ENCODE measurements around the gene APOC4.

The APOC4 gene

GRCh38 chr19:44905437-44906160 lies 36.4 kb upstream of the APOC4 start, which contains the start of gene APOE (continued):
- TF ChIP-seq KLF17 (tag by site-specific recombination; IDR thresholded peaks at IDR 0.05): 0 out of 2 replicates have a peak, but pooled peaks have one; percentile 19
- 0 out of 2 replicates have a peak, but pooled peaks have one; percentile 42 for TF ChIP-seq ZBTB20 (tag by site-specific recombination; IDR thresholded peaks at IDR 0.05)
- TF ChIP-seq SALL2 (tag by site-specific recombination; IDR thresholded peaks at IDR 0.05; ENCODE audit: borderline replicate concordance): no peak
- no peak for TF ChIP-seq ZFP41 (tag by site-specific recombination; IDR thresholded peaks at IDR 0.05; ENCODE audit: borderline replicate concordance)
- TF ChIP-seq ZNF19 (tag by site-specific recombination; IDR thresholded peaks at IDR 0.05; ENCODE audit: low read depth): no peak
- TF ChIP-seq GLI2 (tag by site-specific recombination; IDR thresholded peaks at IDR 0.05; ENCODE audit: borderline replicate concordance, low read depth): no peak
- TF ChIP-seq MZF1 (tag by site-specific recombination; IDR thresholded peaks at IDR 0.05; ENCODE audit: borderline replicate concordance): no peak
- no peak for TF ChIP-seq ZNF239 (tag by site-specific recombination; IDR thresholded peaks at IDR 0.05)
- no peak for TF ChIP-seq KLF7 (tag by site-specific recombination; IDR thresholded peaks at IDR 0.05; ENCODE audit: borderline replicate concordance)
- TF ChIP-seq KLF16 (tag by site-specific recombination; IDR thresholded peaks at IDR 0.05): no peak
- no peak for TF ChIP-seq MYNN (tag by site-specific recombination; IDR thresholded peaks at IDR 0.05; ENCODE audit: borderline replicate concordance)
- TF ChIP-seq OSR2 (tag by site-specific recombination; IDR thresholded peaks at IDR 0.05): no peak
- TF ChIP-seq ZNF2 (tag by site-specific recombination; IDR thresholded peaks at IDR 0.05): no peak
- no peak for TF ChIP-seq HOXC10 (CRISPR knock-in tag; IDR thresholded peaks at IDR 0.05)
- TF ChIP-seq SCRT1 (tag by site-specific recombination; IDR thresholded peaks at IDR 0.05; ENCODE audit: borderline replicate concordance): no peak
- TF ChIP-seq GLIS2 (tag by site-specific recombination; IDR thresholded peaks at IDR 0.05): peak; percentile 80
- TF ChIP-seq ZNF785 (tag by site-specific recombination; IDR thresholded peaks at IDR 0.05): no peak
- TF ChIP-seq SP3 (tag by site-specific recombination; IDR thresholded peaks at IDR 0.05): peak; percentile 94
- TF ChIP-seq ZNF248 (tag by site-specific recombination; IDR thresholded peaks at IDR 0.05): no peak
- TF ChIP-seq IKZF3 (tag by site-specific recombination; IDR thresholded peaks at IDR 0.05): no peak
- no peak for TF ChIP-seq ZNF354C (tag by site-specific recombination; IDR thresholded peaks at IDR 0.05; ENCODE audit: borderline replicate concordance, low read depth)
- TF ChIP-seq ZBTB26 (tag by site-specific recombination; optimal IDR thresholded peaks at IDR 0.05): no peak
- TF ChIP-seq WT1 (tag by site-specific recombination; IDR thresholded peaks at IDR 0.05): peak; percentile 73
- no peak for TF ChIP-seq ZNF16 (tag by site-specific recombination; IDR thresholded peaks at IDR 0.05; ENCODE audit: low read depth)
- TF ChIP-seq ZNF555 (tag by site-specific recombination; conservative IDR thresholded peaks at IDR 0.05): no peak
- no peak for TF ChIP-seq ZNF521 (tag by site-specific recombination; IDR thresholded peaks at IDR 0.05)
- 0 out of 2 replicates have a peak, but pooled peaks have one; percentile 18 for TF ChIP-seq ZBTB17 (tag by site-specific recombination; IDR thresholded peaks at IDR 0.05)
- no peak for TF ChIP-seq ZNF558 (tag by site-specific recombination; IDR thresholded peaks at IDR 0.05)
- no peak for TF ChIP-seq ZNF658 (tag by site-specific recombination; IDR thresholded peaks at IDR 0.05)
- TF ChIP-seq ZFP37 (tag by site-specific recombination; IDR thresholded peaks at IDR 0.05): no peak
- peak; percentile 38; the same call in 1 of the 2 replicates for TF ChIP-seq ZNF335 (tag by site-specific recombination; conservative IDR thresholded peaks at IDR 0.05)
- no peak for TF ChIP-seq ZNF670 (tag by site-specific recombination; IDR thresholded peaks at IDR 0.05; ENCODE audit: low read depth)
- no peak for TF ChIP-seq ATF2 (tag by site-specific recombination; IDR thresholded peaks at IDR 0.05; ENCODE audit: low read depth)
- no peak for TF ChIP-seq ZNF292 (tag by site-specific recombination; IDR thresholded peaks at IDR 0.05; ENCODE audit: borderline replicate concordance, low read depth)
- no peak for TF ChIP-seq ZSCAN30 (tag by site-specific recombination; IDR thresholded peaks at IDR 0.05)
- TF ChIP-seq ZNF585B (tag by site-specific recombination; IDR thresholded peaks at IDR 0.05): no peak
- TF ChIP-seq ZEB2 (tag by site-specific recombination; IDR thresholded peaks at IDR 0.05): no peak
- no peak for TF ChIP-seq ZNF274 (IDR thresholded peaks at IDR 0.05; ENCODE audit: low read length)
- no peak for TF ChIP-seq ZNF274 (tag by site-specific recombination; IDR thresholded peaks at IDR 0.05; ENCODE audit: borderline replicate concordance)
